Activated naive CD4-positive, alpha-beta T cell treated with anti-CD3 and anti-CD28 coated beads for 36 hours (primary cell): Measurements from ENCODE around the gene IFT88. TPM values are rescaled to one million over a fixed set of nuclear protein-coding genes. Genes with fewer than 3 reads are reported as not detected.
"Not testable (repeated sequence)": the region's sequence is repeated elsewhere in the genome, so short reads cannot be mapped to it uniquely, and the experiment has no call there.

Source experiments
- CTCF ChIA-PET: fragments of 350-600 bp; sonication (Branson Sonifier 250); formaldehyde crosslinking; loops from one replicate; lab custom pipeline; 2021; ENCODE audit warnings: antibody characterized with exemption; lab: Charles Lee
- DNase-seq: peaks from one replicate; pipeline ENCODE4 v3.0.0-alpha.2; 2020
- H3K27ac Mint-ChIP-seq: one replicate; pipeline ENCODE4 v1.8.0; 2021; ENCODE audit warnings: mild to moderate bottlenecking, mixed read lengths
- H3K27me3 Mint-ChIP-seq: one replicate; pipeline ENCODE4 v1.8.0; 2021; ENCODE audit warnings: low read depth, mixed read lengths
- H3K36me3 Mint-ChIP-seq: one replicate; pipeline ENCODE4 v1.8.0; 2021; ENCODE audit warnings: low read depth, mixed read lengths
- H3K4me1 Mint-ChIP-seq: one replicate; pipeline ENCODE4 v1.8.0; 2021; ENCODE audit warnings: low read depth, mixed read lengths
- H3K4me3 Mint-ChIP-seq: one replicate; pipeline ENCODE4 v1.8.0; 2021; ENCODE audit warnings: mild to moderate bottlenecking, moderate library complexity, mixed read lengths
- H3K9me3 Mint-ChIP-seq: one replicate; pipeline ENCODE4 v1.8.0; 2021; ENCODE audit warnings: mixed read lengths
- intact Hi-C: fragments of 100-400 bp; cut with micrococcal nuclease; formaldehyde crosslinking; loops from one replicate; pipeline ENCODE4 v1.15.1; 2023
- total RNA-seq, 2 experiments: library from RNA; stranded (reverse); gene quantifications; one replicate each; pipeline ENCODE4 v1.2.3, GENCODE V29; 2021

IFT88 gene
- total RNA-seq, 2 experiments from 2014 or later: 2.7 TPM

GRCh38 chr13:20681481-20681880, 114.5 kb downstream of the IFT88 start:
- intact Hi-C loops, H3K27me3 Mint-ChIP-seq, H3K4me3 Mint-ChIP-seq, H3K4me1 Mint-ChIP-seq, H3K36me3 Mint-ChIP-seq, H3K9me3 Mint-ChIP-seq, H3K27ac Mint-ChIP-seq, DNase-seq: not testable (repeated sequence)
- CTCF ChIA-PET: interaction anchor here (0.6 to 1.2 kb wide), 2 partner anchors 186 to 215 kb away, joined by 3 read pairs; no protein-coding TSS in a partner anchor

DNA sequence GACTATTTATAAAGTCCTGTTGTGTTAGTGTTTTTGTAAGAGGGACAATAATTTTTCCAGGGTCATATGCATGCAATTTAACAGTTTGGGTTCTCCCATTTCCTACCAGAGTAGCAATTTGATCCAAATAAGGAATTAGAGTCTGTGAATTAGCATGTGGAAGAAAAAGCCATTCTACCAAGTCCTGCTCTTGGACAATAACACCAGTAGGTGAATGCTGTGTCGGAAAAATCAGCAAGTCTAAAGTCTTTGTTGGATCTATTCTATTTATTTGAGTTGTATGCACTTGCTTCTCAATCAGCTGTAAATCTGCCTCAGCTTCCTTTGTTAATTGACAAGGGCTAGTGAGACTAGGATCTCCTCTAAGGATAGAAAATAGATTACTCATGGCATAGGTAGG, 115.1 kb downstream of the IFT88 start:
- H3K27ac Mint-ChIP-seq: no peak overlapping the region
- CTCF ChIA-PET: no interaction called here
- H3K9me3 Mint-ChIP-seq: no peaks in the 10 kb centered on the region
- intact Hi-C loops: no loop called here
- H3K36me3 Mint-ChIP-seq: peaks cover 4% of the 10 kb centered on the region
- no peaks in the 10 kb centered on the region for H3K27me3 Mint-ChIP-seq
- no peak overlapping the region for H3K4me3 Mint-ChIP-seq
- H3K4me1 Mint-ChIP-seq: no peaks in the 10 kb centered on the region
- DNase-seq: no peak

DNA sequence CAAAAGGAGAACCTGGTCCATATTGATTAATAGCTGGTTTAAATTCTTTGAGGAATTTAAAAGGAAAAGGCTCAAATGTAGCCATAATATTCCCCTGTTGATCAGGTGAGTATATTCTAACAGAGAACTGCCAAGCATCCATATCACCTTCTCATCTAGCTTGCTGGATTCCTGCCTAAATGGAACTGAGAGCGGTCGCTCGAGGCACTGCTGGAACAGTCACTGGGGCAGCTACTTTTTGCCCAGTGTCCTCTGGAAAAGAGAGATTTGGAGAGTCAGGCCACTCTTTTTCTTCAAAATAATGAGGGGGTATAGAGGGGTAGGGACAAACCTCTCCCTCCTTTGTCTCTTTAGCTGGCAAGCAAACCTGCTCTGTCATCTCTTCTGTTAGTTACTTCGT, 117.1 kb downstream of the IFT88 start:
- peaks cover 4% of the 10 kb centered on the region for H3K36me3 Mint-ChIP-seq
- no peak overlapping the region for H3K27ac Mint-ChIP-seq
- intact Hi-C loops: no loop called here
- no peak overlapping the region for H3K4me3 Mint-ChIP-seq
- H3K9me3 Mint-ChIP-seq: no peaks in the 10 kb centered on the region
- no peaks in the 10 kb centered on the region for H3K27me3 Mint-ChIP-seq
- CTCF ChIA-PET: interaction anchor here (1.2 kb wide), 1 partner anchor 22 kb away, joined by 3 read pairs; no protein-coding TSS in a partner anchor
- DNase-seq: no peak
- no peaks in the 10 kb centered on the region for H3K4me1 Mint-ChIP-seq

GRCh38 chr13:20684546-20684945, 117.6 kb downstream of the IFT88 start:
- intact Hi-C loops: no loop called here
- Mint-ChIP-seq H3K9me3 (no peaks in the 10 kb centered on the region), H3K27ac (no peak overlapping the region), H3K27me3 (no peaks in the 10 kb centered on the region), H3K36me3 (peaks cover 4% of the 10 kb centered on the region), H3K4me3 (no peak overlapping the region), H3K4me1 (no peaks in the 10 kb centered on the region)
- CTCF ChIA-PET: interaction anchor here (0.7 kb wide), 1 partner anchor 29 kb away, joined by 3 read pairs; no protein-coding TSS in a partner anchor
- no peak for DNase-seq

DNA sequence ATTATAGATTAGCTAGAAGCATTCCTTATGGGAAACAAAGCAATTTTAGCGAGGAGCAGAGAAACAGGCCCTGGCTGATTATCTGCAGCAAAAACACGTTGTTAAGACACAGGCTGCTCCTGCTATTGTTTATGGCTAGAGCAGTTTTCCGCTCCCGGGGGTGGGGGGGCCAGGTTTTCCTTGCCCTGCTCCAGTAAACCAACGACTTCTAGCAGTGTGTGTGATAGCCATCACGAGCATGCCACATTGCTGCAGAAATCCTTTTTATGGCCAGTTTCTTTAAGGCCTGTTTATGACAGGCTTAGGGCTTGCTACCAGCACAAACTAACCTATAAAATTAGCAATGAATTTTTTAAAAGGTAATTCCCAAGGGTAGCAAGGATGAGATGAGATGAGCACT, 118.1 kb downstream of the IFT88 start:
- Mint-ChIP-seq H3K36me3 (peaks cover 1% of the 10 kb centered on the region), H3K9me3 (no peaks in the 10 kb centered on the region), H3K27me3 (no peaks in the 10 kb centered on the region), H3K4me3 (no peak overlapping the region), H3K4me1 (no peaks in the 10 kb centered on the region), H3K27ac (no peak overlapping the region)
- CTCF ChIA-PET: interaction anchor here (0.7 kb wide), 1 partner anchor 28 kb away, joined by 3 read pairs; no protein-coding TSS in a partner anchor
- no peak for DNase-seq
- intact Hi-C loops: no loop called here

DNA sequence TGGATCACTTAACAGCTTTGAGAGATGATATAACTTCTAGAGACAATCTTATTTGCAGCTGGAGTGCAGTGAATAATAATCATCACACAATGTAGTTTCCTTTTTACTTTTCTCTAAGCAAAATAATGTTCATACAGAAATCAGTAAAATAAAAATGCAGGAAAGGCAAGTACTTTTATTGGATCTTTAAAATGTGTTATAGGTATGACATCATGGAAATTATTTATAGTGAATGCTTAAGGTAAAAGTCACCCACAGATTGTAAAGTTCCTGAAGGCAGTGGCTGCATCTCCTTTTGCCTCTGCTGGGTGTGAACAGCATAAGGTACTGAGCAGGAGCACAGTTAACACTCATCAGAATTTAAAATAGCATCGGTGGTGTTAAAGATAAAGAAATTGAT, 119.2 kb downstream of the IFT88 start:
- intact Hi-C loops: no loop called here
- CTCF ChIA-PET: no interaction called here
- H3K27me3 Mint-ChIP-seq: no peaks in the 10 kb centered on the region

DNA sequence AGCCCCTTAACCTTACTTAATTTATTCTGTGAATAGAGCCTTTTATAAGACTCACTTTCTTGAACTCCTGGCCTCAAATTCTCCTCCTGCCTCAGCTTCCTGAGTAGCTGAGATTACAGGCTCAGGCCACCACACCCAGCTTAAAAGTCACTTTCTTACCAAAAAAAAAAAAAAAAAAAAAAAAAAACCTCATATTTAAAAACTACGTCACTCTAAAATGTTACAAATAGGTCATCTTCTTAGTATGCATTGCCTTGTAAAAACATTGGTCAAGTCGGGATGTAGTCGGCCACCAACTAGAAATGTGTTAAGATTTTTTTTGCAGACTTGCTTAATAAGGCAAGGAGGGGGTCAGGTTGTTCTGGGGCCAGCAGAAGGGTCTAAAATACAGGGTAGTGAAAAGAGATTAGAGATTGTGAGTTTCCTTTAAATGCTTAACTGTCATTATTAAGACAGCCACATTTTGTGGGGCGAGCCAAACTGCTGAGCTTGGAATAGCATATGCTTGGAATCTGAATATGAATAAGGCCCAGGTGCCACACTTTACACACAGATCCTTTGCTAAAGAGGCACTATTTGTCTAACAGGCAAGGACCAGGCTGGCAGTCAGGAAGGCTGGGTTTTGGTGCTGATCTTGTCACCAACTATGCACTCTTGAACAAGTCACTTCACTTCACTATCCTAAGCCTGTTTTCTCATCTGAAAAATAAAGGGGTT, 120.1 kb downstream of the IFT88 start:
- CTCF ChIA-PET: interaction anchor here (1.1 to 1.5 kb wide), 2 partner anchors 191 to 490 kb away, joined by 3 to 6 read pairs; no protein-coding TSS in a partner anchor
- Mint-ChIP-seq H3K27ac (no peak overlapping the region), H3K9me3 (no peaks in the 10 kb centered on the region), H3K36me3 (peaks cover 1% of the 10 kb centered on the region), H3K4me1 (no peaks in the 10 kb centered on the region), H3K27me3 (no peaks in the 10 kb centered on the region), H3K4me3 (no peak overlapping the region)
- no peak for DNase-seq
- intact Hi-C loops: no loop called here

More for the DNA sequence above, 119.2 kb downstream of the IFT88 start:
- no peak overlapping the region for H3K27ac Mint-ChIP-seq
- no peak overlapping the region for H3K4me3 Mint-ChIP-seq
- H3K4me1 Mint-ChIP-seq: no peaks in the 10 kb centered on the region
- H3K36me3 Mint-ChIP-seq: peaks cover 1% of the 10 kb centered on the region
- no peak for DNase-seq
- H3K9me3 Mint-ChIP-seq: no peaks in the 10 kb centered on the region

DNA sequence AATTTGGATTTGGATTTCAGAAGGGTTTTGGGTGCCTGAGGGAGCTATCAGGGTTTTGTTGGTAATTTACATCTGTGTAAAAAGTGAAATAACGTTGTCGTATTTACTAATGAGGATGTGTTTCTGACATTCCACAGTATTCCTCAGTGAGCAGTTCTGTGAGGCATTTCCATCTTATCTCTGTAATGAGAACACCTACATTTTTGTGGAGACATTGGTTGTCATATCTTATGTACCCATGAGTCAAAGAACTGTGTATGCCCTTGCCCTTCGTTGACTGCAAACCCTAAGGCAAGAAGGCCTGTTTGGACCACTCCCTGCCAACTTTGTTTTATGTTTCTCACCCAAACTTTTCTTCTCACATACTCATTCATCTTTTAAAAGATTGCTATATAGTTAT, 122.3 kb downstream of the IFT88 start:
- CTCF ChIA-PET: no interaction called here

DNA sequence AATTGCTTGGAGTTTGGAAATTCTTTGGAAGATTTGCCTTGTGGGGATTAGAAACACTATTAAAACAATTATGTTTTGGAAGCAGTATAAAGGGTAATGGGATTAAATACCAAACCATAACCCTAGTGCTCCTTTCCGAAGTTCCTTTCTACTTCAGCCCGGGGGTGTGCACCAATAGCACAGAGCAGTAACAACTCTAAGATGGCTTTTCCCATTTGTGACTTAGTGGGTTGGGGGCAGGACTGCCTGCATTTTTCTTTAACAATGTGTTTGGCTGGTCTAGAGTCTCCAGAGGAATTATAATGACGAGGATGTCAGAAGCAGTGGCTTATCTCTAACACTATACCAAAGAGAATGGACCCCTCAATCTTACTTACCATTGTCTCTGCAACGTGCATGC, 124.7 kb downstream of the IFT88 start:
- peaks cover 7% of the 10 kb centered on the region for H3K27me3 Mint-ChIP-seq
- no peaks in the 10 kb centered on the region for H3K36me3 Mint-ChIP-seq
- intact Hi-C loops: no loop called here
- no peak overlapping the region for H3K27ac Mint-ChIP-seq
- DNase-seq: no peak
- H3K4me3 Mint-ChIP-seq: no peak overlapping the region
- H3K9me3 Mint-ChIP-seq: no peaks in the 10 kb centered on the region
- H3K4me1 Mint-ChIP-seq: no peaks in the 10 kb centered on the region
- CTCF ChIA-PET: no interaction called here

More for the DNA sequence above, 122.3 kb downstream of the IFT88 start:
- intact Hi-C loops: no loop called here
- Mint-ChIP-seq H3K9me3 (no peaks in the 10 kb centered on the region), H3K4me1 (no peaks in the 10 kb centered on the region), H3K27me3 (no peaks in the 10 kb centered on the region), H3K4me3 (no peak overlapping the region), H3K27ac (no peak overlapping the region), H3K36me3 (peaks cover 1% of the 10 kb centered on the region)
- DNase-seq: no peak

GRCh38 chr13:20696073-20696472, 129.1 kb downstream of the IFT88 start:
- H3K4me1 Mint-ChIP-seq: no peaks in the 10 kb centered on the region
- DNase-seq: no peak
- H3K27me3 Mint-ChIP-seq: peaks cover 29% of the 10 kb centered on the region
- CTCF ChIA-PET: no interaction called here
- no peaks in the 10 kb centered on the region for H3K9me3 Mint-ChIP-seq
- no peak overlapping the region for H3K4me3 Mint-ChIP-seq
- intact Hi-C loops: no loop called here
- no peaks in the 10 kb centered on the region for H3K36me3 Mint-ChIP-seq
- H3K27ac Mint-ChIP-seq: no peak overlapping the region

DNA sequence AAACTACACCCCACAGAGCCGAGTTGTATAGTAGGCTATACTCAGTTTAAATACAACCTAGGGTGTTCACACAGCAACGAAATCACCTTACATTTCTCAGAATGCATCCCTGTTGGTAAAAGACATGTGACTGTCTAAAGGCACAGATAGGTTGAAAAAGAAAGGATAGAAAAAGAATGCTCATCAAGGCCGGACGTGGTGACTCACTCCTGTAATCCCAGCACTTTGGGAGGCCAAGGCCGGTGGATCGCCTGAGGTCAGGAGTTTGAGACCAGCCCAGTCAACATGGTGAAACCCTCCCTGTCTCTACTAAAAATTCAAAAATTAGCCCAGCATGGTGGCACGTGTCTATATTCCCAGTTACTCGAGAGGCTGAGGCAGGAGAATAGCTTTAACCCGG, 132.8 kb downstream of the IFT88 start:
- no peak overlapping the region for H3K4me3 Mint-ChIP-seq
- peaks cover 27% of the 10 kb centered on the region for H3K27me3 Mint-ChIP-seq
- DNase-seq: no peak
- no peaks in the 10 kb centered on the region for H3K36me3 Mint-ChIP-seq
- no peak overlapping the region for H3K27ac Mint-ChIP-seq
- intact Hi-C loops: loop anchor here (5.0 to 10.0 kb wide), 6 partner anchors 132 to 903 kb away; partner anchors contain the start of genes CRYL1, IFT88, MICU2 and MRPL57
- CTCF ChIA-PET: interaction anchor here (0.8 kb wide), 1 partner anchor 225 kb away, joined by 3 read pairs; no protein-coding TSS in a partner anchor
- no peaks in the 10 kb centered on the region for H3K9me3 Mint-ChIP-seq
- peaks cover 5% of the 10 kb centered on the region for H3K4me1 Mint-ChIP-seq

GRCh38 chr13:20700288-20700687, 133.3 kb downstream of the IFT88 start:
- CTCF ChIA-PET: interaction anchor here (0.8 kb wide), 1 partner anchor 224 kb away, joined by 3 read pairs; no protein-coding TSS in a partner anchor
- Mint-ChIP-seq H3K9me3 (no peaks in the 10 kb centered on the region), H3K36me3 (no peaks in the 10 kb centered on the region), H3K4me1 (peaks cover 5% of the 10 kb centered on the region), H3K4me3 (no peak overlapping the region), H3K27me3 (peaks cover 27% of the 10 kb centered on the region), H3K27ac (no peak overlapping the region)
- no peak for DNase-seq
- intact Hi-C loops: loop anchor here (5.0 to 10.0 kb wide), 6 partner anchors 133 to 902 kb away; partner anchors contain the start of genes CRYL1, IFT88, MICU2 and MRPL57
